Activated CD4-positive, alpha-beta T cell treated with anti-CD3 and anti-CD28 coated beads for 36 hours (primary cell): ENCODE results near the gene RPL22. TPM values are rescaled to one million over a fixed set of nuclear protein-coding genes. Genes with fewer than 3 reads are reported as not detected.

ENCODE experiments used
- ATAC-seq: fragments of 200-7000 bp; cut with Tn5 transposase; one replicate; pipeline ENCODE4 v1.10.0; 2021; ENCODE audit warnings: mild to moderate bottlenecking, moderate library complexity
- CTCF ChIA-PET: fragments of 350-600 bp; sonication (Branson Sonifier 250); formaldehyde crosslinking; loops from one replicate; lab custom pipeline; 2021; ENCODE audit warnings: antibody characterized with exemption; lab: Charles Lee
- POLR2A ChIA-PET: fragments of 350-600 bp; sonication (Branson Sonifier 250); formaldehyde crosslinking; loops from one replicate; lab custom pipeline; 2021; ENCODE audit warnings: antibody characterized with exemption, inconsistent platforms; lab: Charles Lee
- DNase-seq: peaks from one replicate; pipeline ENCODE4 v3.0.0-alpha.2; 2020
- H3K27ac Mint-ChIP-seq: one replicate; pipeline ENCODE4 v1.8.0; 2021; ENCODE audit warnings: mixed read lengths
- H3K27me3 Mint-ChIP-seq: one replicate; pipeline ENCODE4 v1.8.0; 2021; ENCODE audit warnings: mixed read lengths
- H3K36me3 Mint-ChIP-seq: one replicate; pipeline ENCODE4 v1.8.0; 2021; ENCODE audit warnings: low read depth, mixed read lengths
- H3K4me1 Mint-ChIP-seq: one replicate; pipeline ENCODE4 v1.8.0; 2021; ENCODE audit warnings: mixed read lengths
- H3K4me3 Mint-ChIP-seq: one replicate; pipeline ENCODE4 v1.8.0; 2021; ENCODE audit warnings: mild to moderate bottlenecking, moderate library complexity, mixed read lengths
- H3K9me3 Mint-ChIP-seq: one replicate; pipeline ENCODE4 v1.8.0; 2021; ENCODE audit warnings: low read depth, mixed read lengths
- intact Hi-C, 2 experiments: fragments of 100-400 bp; cut with DNase I in 1 of 2; cut with micrococcal nuclease in 1 of 2; formaldehyde crosslinking; loops; one replicate each; pipeline versions ENCODE4 v1.14.2 to v1.15.1; 2022 to 2024; cut with DNase I, micrococcal nuclease
- total RNA-seq, 2 experiments: library from RNA; stranded (reverse); gene quantifications; one replicate each; pipeline ENCODE4 v1.2.3, GENCODE V29; 2021

The RPL22 gene
- total RNA-seq, 2 experiments from 2014 or later, result 392 to 475 TPM

GRCh38 chr1:6149597-6149996 lies 49.8 kb downstream of the RPL22 start:
- H3K4me1 Mint-ChIP-seq, result peaks cover 5% of the 10 kb centered on the region
- DNase-seq, result no peak
- intact Hi-C loops, result no loop called here
- no peak overlapping the region for H3K27ac Mint-ChIP-seq
- no peak for ATAC-seq
- peaks cover 7% of the 10 kb centered on the region for H3K27me3 Mint-ChIP-seq
- ChIA-PET POLR2A (no interaction called here), CTCF (no interaction called here)
- H3K9me3 Mint-ChIP-seq, result no peaks in the 10 kb centered on the region
- no peaks in the 10 kb centered on the region for H3K36me3 Mint-ChIP-seq
- no peak overlapping the region for H3K4me3 Mint-ChIP-seq

- peaks cover 7% of the 10 kb centered on the region for H3K27me3 Mint-ChIP-seq
- H3K9me3 Mint-ChIP-seq, result no peaks in the 10 kb centered on the region
- H3K36me3 Mint-ChIP-seq, result no peaks in the 10 kb centered on the region
- ATAC-seq (peak; percentile 98), DNase-seq (peak; percentile 90)
- CTCF ChIA-PET, result no interaction called here
- peak overlapping the region; percentile 28 for H3K4me3 Mint-ChIP-seq
- POLR2A ChIA-PET, result interaction anchor here (0.6 kb wide), 1 partner anchor 62 kb away, joined by 4 read pairs; no protein-coding TSS in a partner anchor
- H3K4me1 Mint-ChIP-seq, result peaks cover 5% of the 10 kb centered on the region
- intact Hi-C loops, result loop anchor here in 1 of 2 experiments (1.0 kb wide), 2 partner anchors 21 to 87 kb away; partner anchors contain the start of gene ICMT
- no peak overlapping the region for H3K27ac Mint-ChIP-seq
Measured at GRCh38 chr1:6148497-6149241, 50.7 kb downstream of the RPL22 start.

GRCh38 chr1:6145864-6146410 lies 53.5 kb downstream of the RPL22 start:
- DNase-seq (no peak), ATAC-seq (no peak)
- intact Hi-C loops, result no loop called here
- POLR2A ChIA-PET, result no interaction called here
- H3K27ac Mint-ChIP-seq, result no peak overlapping the region
- no peaks in the 10 kb centered on the region for H3K9me3 Mint-ChIP-seq
- CTCF ChIA-PET, result interaction anchor here (0.8 kb wide), 1 partner anchor 86 kb away, joined by 4 read pairs; no protein-coding TSS in a partner anchor
- no peak overlapping the region for H3K4me3 Mint-ChIP-seq
- H3K36me3 Mint-ChIP-seq, result no peaks in the 10 kb centered on the region
- H3K27me3 Mint-ChIP-seq, result peaks cover 7% of the 10 kb centered on the region
- peaks cover 5% of the 10 kb centered on the region for H3K4me1 Mint-ChIP-seq

- ATAC-seq, result no peak
Measured at GRCh38 chr1:6145396-6145750, 54.0 kb downstream of the RPL22 start.

GRCh38 chr1:6144647-6145395 lies 54.6 kb downstream of the RPL22 start:
- DNase-seq (no peak), ATAC-seq (no peak)
- no peaks in the 10 kb centered on the region for H3K36me3 Mint-ChIP-seq
- H3K27ac Mint-ChIP-seq, result no peak overlapping the region
- H3K9me3 Mint-ChIP-seq, result no peaks in the 10 kb centered on the region
- H3K4me1 Mint-ChIP-seq, result peaks cover 5% of the 10 kb centered on the region
- CTCF ChIA-PET, result interaction anchor here (0.5 kb wide), 1 partner anchor 196 kb away, joined by 4 read pairs; no protein-coding TSS in a partner anchor
- POLR2A ChIA-PET, result no interaction called here
- no peak overlapping the region for H3K4me3 Mint-ChIP-seq
- H3K27me3 Mint-ChIP-seq, result peaks cover 7% of the 10 kb centered on the region
- intact Hi-C loops, result no loop called here

More at GRCh38 chr1:6145396-6145750, 54.0 kb downstream of the RPL22 start:
- no peaks in the 10 kb centered on the region for H3K36me3 Mint-ChIP-seq
- H3K27ac Mint-ChIP-seq, result no peak overlapping the region
- peaks cover 7% of the 10 kb centered on the region for H3K27me3 Mint-ChIP-seq
- intact Hi-C loops, result no loop called here
- H3K9me3 Mint-ChIP-seq, result no peaks in the 10 kb centered on the region
- CTCF ChIA-PET, result interaction anchor here (0.5 kb wide), 1 partner anchor 197 kb away, joined by 4 read pairs; no protein-coding TSS in a partner anchor
- H3K4me1 Mint-ChIP-seq, result peaks cover 5% of the 10 kb centered on the region
- no peak overlapping the region for H3K4me3 Mint-ChIP-seq
- DNase-seq, result no peak
- POLR2A ChIA-PET, result no interaction called here

- Mint-ChIP-seq H3K4me1 (peaks cover 5% of the 10 kb centered on the region), H3K27me3 (peaks cover 7% of the 10 kb centered on the region), H3K9me3 (no peaks in the 10 kb centered on the region), H3K36me3 (no peaks in the 10 kb centered on the region), H3K4me3 (no peak overlapping the region), H3K27ac (no peak overlapping the region)
- DNase-seq (no peak), ATAC-seq (no peak)
- intact Hi-C loops, result no loop called here
- ChIA-PET POLR2A (no interaction called here), CTCF (no interaction called here)
Measured at GRCh38 chr1:6144175-6144574, 55.2 kb downstream of the RPL22 start.

GRCh38 chr1:6143395-6143794 lies 56.0 kb downstream of the RPL22 start:
- Mint-ChIP-seq H3K9me3 (no peaks in the 10 kb centered on the region), H3K4me3 (no peak overlapping the region), H3K27me3 (peaks cover 6% of the 10 kb centered on the region), H3K4me1 (peaks cover 2% of the 10 kb centered on the region), H3K36me3 (no peaks in the 10 kb centered on the region), H3K27ac (no peak overlapping the region)
- DNase-seq (no peak), ATAC-seq (no peak)
- POLR2A ChIA-PET, result no interaction called here
- intact Hi-C loops, result no loop called here
- CTCF ChIA-PET, result no interaction called here

GRCh38 chr1:6142734-6143133 lies 56.7 kb downstream of the RPL22 start:
- Mint-ChIP-seq H3K36me3 (no peaks in the 10 kb centered on the region), H3K4me3 (no peak overlapping the region), H3K27me3 (peaks cover 4% of the 10 kb centered on the region), H3K27ac (no peak overlapping the region), H3K9me3 (no peaks in the 10 kb centered on the region), H3K4me1 (no peaks in the 10 kb centered on the region)
- DNase-seq, result no peak
- ChIA-PET POLR2A (no interaction called here), CTCF (no interaction called here)
- ATAC-seq, result no peak
- intact Hi-C loops, result no loop called here

GRCh38 chr1:6142036-6142621 lies 57.3 kb downstream of the RPL22 start:
- no peak for DNase-seq
- H3K36me3 Mint-ChIP-seq, result no peaks in the 10 kb centered on the region
- intact Hi-C loops, result no loop called here
- CTCF ChIA-PET, result interaction anchor here (0.9 kb wide), 1 partner anchor 43 kb away, joined by 3 read pairs; no protein-coding TSS in a partner anchor
- POLR2A ChIA-PET, result no interaction called here
- no peak overlapping the region for H3K27ac Mint-ChIP-seq
- no peaks in the 10 kb centered on the region for H3K9me3 Mint-ChIP-seq
- H3K4me1 Mint-ChIP-seq, result no peaks in the 10 kb centered on the region
- no peak overlapping the region for H3K4me3 Mint-ChIP-seq
- ATAC-seq, result no peak
- peaks cover 4% of the 10 kb centered on the region for H3K27me3 Mint-ChIP-seq

GRCh38 chr1:6141592-6141991 lies 57.8 kb downstream of the RPL22 start:
- Mint-ChIP-seq H3K27ac (no peak overlapping the region), H3K27me3 (peaks cover 3% of the 10 kb centered on the region), H3K9me3 (no peaks in the 10 kb centered on the region), H3K4me1 (no peaks in the 10 kb centered on the region), H3K4me3 (no peak overlapping the region), H3K36me3 (no peaks in the 10 kb centered on the region)
- intact Hi-C loops, result no loop called here
- DNase-seq (peak; percentile 75), ATAC-seq (peak; percentile 94)
- CTCF ChIA-PET, result interaction anchor here (0.9 kb wide), 1 partner anchor 44 kb away, joined by 3 read pairs; no protein-coding TSS in a partner anchor
- POLR2A ChIA-PET, result no interaction called here

- no peaks in the 10 kb centered on the region for H3K4me1 Mint-ChIP-seq
- no peaks in the 10 kb centered on the region for H3K27me3 Mint-ChIP-seq
- no peaks in the 10 kb centered on the region for H3K36me3 Mint-ChIP-seq
- intact Hi-C loops, result no loop called here
- no peaks in the 10 kb centered on the region for H3K9me3 Mint-ChIP-seq
- DNase-seq (no peak), ATAC-seq (no peak)
- POLR2A ChIA-PET, result no interaction called here
- H3K4me3 Mint-ChIP-seq, result no peak overlapping the region
- CTCF ChIA-PET, result interaction anchor here (0.8 kb wide), 1 partner anchor 22 kb away, joined by 3 read pairs; no protein-coding TSS in a partner anchor
- H3K27ac Mint-ChIP-seq, result no peak overlapping the region
Measured at GRCh38 chr1:6140413-6140812, 59.0 kb downstream of the RPL22 start.
